Suprapubic skin (tissue), 4 donors: ENCODE results near the gene GRM7. TPM values are rescaled to one million over a fixed set of nuclear protein-coding genes. Genes with fewer than 3 reads are reported as not detected.

Experiments used
- DNase-seq, 2 donors: peaks; one replicate each; pipeline ENCODE4 v3.0.0-alpha.2; 2019; ENCODE audit warnings: low spot score in 2 of 2
- H3K27ac ChIP-seq: fragments of 200-600 bp; sonication (generic); one replicate; pipeline ENCODE4 v1.5.1; 2019
- H3K27me3 ChIP-seq: fragments of 200-600 bp; sonication (generic); one replicate; pipeline ENCODE4 v1.5.1; 2019
- H3K36me3 ChIP-seq: fragments of 200-600 bp; sonication (generic); one replicate; pipeline ENCODE4 v1.5.1; 2019
- H3K4me1 ChIP-seq: fragments of 200-600 bp; sonication (generic); one replicate; pipeline ENCODE4 v1.5.1; 2019
- H3K4me3 ChIP-seq: fragments of 200-600 bp; sonication (generic); one replicate; pipeline ENCODE4 v1.5.1; 2019; ENCODE audit warnings: mild to moderate bottlenecking
- H3K9me3 ChIP-seq: fragments of 200-600 bp; sonication (generic); one replicate; pipeline ENCODE4 v1.5.1; 2019
- EP300 ChIP-seq: sonication (generic); formaldehyde crosslinking; IDR thresholded peaks from one replicate; pipeline ENCODE4 v1.6.1; 2017; ENCODE audit warnings: antibody characterized with exemption
- POLR2A ChIP-seq, 2 donors: fragments of 450-650 bp; IDR thresholded peaks; one replicate each; pipeline ENCODE4 v1.6.1; 2017; ENCODE audit warnings: antibody characterized with exemption in 2 of 2, mild to moderate bottlenecking in 2 of 2, moderate library complexity in 2 of 2
- POLR2AphosphoS5 ChIP-seq, 3 donors: sonication (generic); formaldehyde crosslinking; IDR thresholded peaks; one replicate each; pipeline ENCODE4 v1.6.1; 2017; ENCODE audit warnings: antibody characterized with exemption in 3 of 3
- WGBS: methylation state at CpG from one replicate; pipeline ENCODE4 v1.1.5; 2018; 5-methylcytosine and 5-hydroxymethylcytosine counted together
- total RNA-seq, 4 donors: library from RNA; depleted of rRNA; stranded (reverse); fragments of >200 nt; gene quantifications; one replicate each; pipeline ENCODE4 v1.1.0, GENCODE V29; 2016
- TF ChIP-seq, protein P1 (sequence below), 2 donors: fragments of 200-600 bp in 1 of 2; fragments of 450-650 bp in 1 of 2; sonication (generic) in 1 of 2; IDR thresholded peaks; one replicate each; pipeline ENCODE4 v1.5.1; 2016 to 2019; ENCODE audit warnings: antibody characterized with exemption in 2 of 2, mild to moderate bottlenecking in 1 of 2, moderate library complexity in 1 of 2

GRM7 gene
- total RNA-seq, 4 donors from 2014 or later = 0.21 to 0.48 TPM; not detected in 2

DNA sequence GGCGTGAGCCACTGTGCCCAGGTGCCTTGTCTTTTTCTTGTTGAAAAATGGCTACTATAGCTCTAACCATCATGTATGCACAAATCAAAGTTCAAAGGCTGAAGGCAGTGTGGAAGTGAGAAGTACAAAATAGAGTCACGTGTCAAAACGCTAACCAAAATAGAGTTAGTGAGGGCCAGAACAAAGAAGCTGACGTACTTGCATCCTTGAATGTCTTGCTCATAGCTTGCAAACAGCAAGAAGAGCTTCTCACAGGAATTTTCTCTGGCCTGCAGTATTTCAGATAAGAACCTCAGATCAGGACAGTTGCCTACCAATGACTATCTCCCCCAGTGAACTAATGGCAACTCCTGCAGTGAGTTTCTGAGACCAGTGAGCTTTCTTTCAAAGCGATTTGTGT, 713.5 kb downstream of the GRM7 start:
- no peaks in the 10 kb centered on the region for H3K36me3 ChIP-seq
- H3K4me3 ChIP-seq = no peak overlapping the region
- no peaks in the 10 kb centered on the region for H3K9me3 ChIP-seq
- H3K27me3 ChIP-seq = no peaks in the 10 kb centered on the region
- H3K4me1 ChIP-seq = no peaks in the 10 kb centered on the region
- no peak for DNase-seq
- TF ChIP-seq POLR2A (IDR thresholded peaks at IDR 0.05) (no peak), POLR2AphosphoS5 (IDR thresholded peaks at IDR 0.05) (no peak), EP300 (no peak)
- TF ChIP-seq, protein P1, sequence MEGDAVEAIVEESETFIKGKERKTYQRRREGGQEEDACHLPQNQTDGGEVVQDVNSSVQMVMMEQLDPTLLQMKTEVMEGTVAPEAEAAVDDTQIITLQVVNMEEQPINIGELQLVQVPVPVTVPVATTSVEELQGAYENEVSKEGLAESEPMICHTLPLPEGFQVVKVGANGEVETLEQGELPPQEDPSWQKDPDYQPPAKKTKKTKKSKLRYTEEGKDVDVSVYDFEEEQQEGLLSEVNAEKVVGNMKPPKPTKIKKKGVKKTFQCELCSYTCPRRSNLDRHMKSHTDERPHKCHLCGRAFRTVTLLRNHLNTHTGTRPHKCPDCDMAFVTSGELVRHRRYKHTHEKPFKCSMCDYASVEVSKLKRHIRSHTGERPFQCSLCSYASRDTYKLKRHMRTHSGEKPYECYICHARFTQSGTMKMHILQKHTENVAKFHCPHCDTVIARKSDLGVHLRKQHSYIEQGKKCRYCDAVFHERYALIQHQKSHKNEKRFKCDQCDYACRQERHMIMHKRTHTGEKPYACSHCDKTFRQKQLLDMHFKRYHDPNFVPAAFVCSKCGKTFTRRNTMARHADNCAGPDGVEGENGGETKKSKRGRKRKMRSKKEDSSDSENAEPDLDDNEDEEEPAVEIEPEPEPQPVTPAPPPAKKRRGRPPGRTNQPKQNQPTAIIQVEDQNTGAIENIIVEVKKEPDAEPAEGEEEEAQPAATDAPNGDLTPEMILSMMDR (IDR thresholded peaks at IDR 0.05) = no peak
- WGBS = 88% methylated on average over 5 of the region's 5 CpGs
- no peak overlapping the region for H3K27ac ChIP-seq

- H3K27ac ChIP-seq = no peak overlapping the region
- 48% methylated on average over 1 of the region's 1 CpG for WGBS
- no peaks in the 10 kb centered on the region for H3K9me3 ChIP-seq
- H3K4me1 ChIP-seq = no peaks in the 10 kb centered on the region
- no peaks in the 10 kb centered on the region for H3K27me3 ChIP-seq
- H3K36me3 ChIP-seq = no peaks in the 10 kb centered on the region
- TF ChIP-seq EP300 = no peak
- TF ChIP-seq POLR2A (IDR thresholded peaks at IDR 0.05) = no peak
- TF ChIP-seq POLR2AphosphoS5 (IDR thresholded peaks at IDR 0.05) = no peak
- TF ChIP-seq, protein P1 (IDR thresholded peaks at IDR 0.05) = no peak
- no peak overlapping the region for H3K4me3 ChIP-seq
- no peak for DNase-seq
These were observed 715.2 kb downstream of the GRM7 start for GRCh38 chr3:7576071-7576470.

- DNase-seq = no peak
- H3K4me3 ChIP-seq = no peak overlapping the region
- no peaks in the 10 kb centered on the region for H3K4me1 ChIP-seq
- no peaks in the 10 kb centered on the region for H3K9me3 ChIP-seq
- H3K36me3 ChIP-seq = no peaks in the 10 kb centered on the region
- TF ChIP-seq, protein P1 (IDR thresholded peaks at IDR 0.05) = no peak
- no peak for TF ChIP-seq POLR2A (IDR thresholded peaks at IDR 0.05)
- no peak for TF ChIP-seq EP300
- no peak for TF ChIP-seq POLR2AphosphoS5 (IDR thresholded peaks at IDR 0.05)
- WGBS = 82% methylated on average over 3 of the region's 3 CpGs
- H3K27ac ChIP-seq = no peak overlapping the region
- H3K27me3 ChIP-seq = no peaks in the 10 kb centered on the region
These were observed 715.6 kb downstream of the GRM7 start for GRCh38 chr3:7576506-7576905.

- no peak overlapping the region for H3K27ac ChIP-seq
- no peak overlapping the region for H3K4me3 ChIP-seq
- H3K27me3 ChIP-seq = no peaks in the 10 kb centered on the region
- H3K9me3 ChIP-seq = no peaks in the 10 kb centered on the region
- no peak for DNase-seq
- WGBS = 74% methylated on average over 1 of the region's 1 CpG
- H3K36me3 ChIP-seq = no peaks in the 10 kb centered on the region
- no peaks in the 10 kb centered on the region for H3K4me1 ChIP-seq
- TF ChIP-seq POLR2AphosphoS5 (IDR thresholded peaks at IDR 0.05) (no peak), EP300 (no peak), POLR2A (IDR thresholded peaks at IDR 0.05) (no peak)
- TF ChIP-seq, protein P1 (IDR thresholded peaks at IDR 0.05) = no peak
These were observed 716.6 kb downstream of the GRM7 start for GRCh38 chr3:7577513-7577912.

GRCh38 chr3:7581831-7582230, 720.9 kb downstream of the GRM7 start:
- Histone ChIP-seq H3K4me3 (no peak overlapping the region), H3K9me3 (no peaks in the 10 kb centered on the region), H3K36me3 (no peaks in the 10 kb centered on the region), H3K27ac (no peak overlapping the region), H3K27me3 (no peaks in the 10 kb centered on the region), H3K4me1 (no peaks in the 10 kb centered on the region)
- WGBS = 82% methylated on average over 1 of the region's 1 CpG
- DNase-seq = no peak
- TF ChIP-seq POLR2A (IDR thresholded peaks at IDR 0.05) (no peak), POLR2AphosphoS5 (IDR thresholded peaks at IDR 0.05) (no peak), EP300 (no peak)
- TF ChIP-seq, protein P1 (IDR thresholded peaks at IDR 0.05) = no peak
